HepG2 (cell line): ENCODE results near the gene CENPP. TPM values are rescaled to one million over a fixed set of nuclear protein-coding genes. Genes with fewer than 3 reads are reported as not detected.
A peak's percentile ranks its signal among the peaks of the same experiment; 100 is the strongest.

Experiments used
- ASH2L ChIP-seq: fragments of 300-600, 200-600 bp; sonication (generic); IDR thresholded peaks from 2 replicates; pipeline ENCODE4 v1.7.0; 2017; ENCODE audit warnings: low read depth, mild to moderate bottlenecking, moderate library complexity, mixed read lengths, low read length; ENCODE audit not compliant: insufficient read length
- DNMT1 ChIP-seq: sonication (generic); formaldehyde crosslinking; IDR thresholded peaks from 2 replicates; pipeline ENCODE4 v1.5.1; 2020; ENCODE audit warnings: mild to moderate bottlenecking, missing genetic modification reagents
- IKZF4 ChIP-seq: sonication (generic); formaldehyde crosslinking; IDR thresholded peaks from 2 replicates; pipeline ENCODE4 v1.5.1; 2020; ENCODE audit warnings: borderline replicate concordance, mild to moderate bottlenecking, low read depth, missing genetic modification reagents; ENCODE audit errors: not compliant biosample characterization
- IRF2 ChIP-seq: IDR thresholded peaks from 2 replicates; pipeline ENCODE4 v1.6.1; 2018; ENCODE audit warnings: missing genetic modification reagents, missing compliant biosample characterization
- MAFF ChIP-seq: IDR thresholded peaks from 2 replicates; pipeline ENCODE4 v1.6.1; 2011; ENCODE audit warnings: low read depth, low read length, improper control_type of control experiment
- MED8 ChIP-seq: sonication (generic); formaldehyde crosslinking; IDR thresholded peaks from 2 replicates; pipeline ENCODE4 v1.8.1; 2023; ENCODE audit warnings: mild to moderate bottlenecking, missing genetic modification reagents; ENCODE audit not compliant: insufficient replicate concordance
- MIXL1 ChIP-seq: IDR thresholded peaks from 2 replicates; pipeline ENCODE4 v1.6.1; 2016
- MYC ChIP-seq: sonication (generic); formaldehyde crosslinking; IDR thresholded peaks from 2 replicates; pipeline ENCODE4 v1.9.0; 2021; ENCODE audit warnings: missing genetic modification reagents, borderline replicate concordance
- RARA ChIP-seq: IDR thresholded peaks from 2 replicates; pipeline ENCODE4 v1.6.1; 2016; ENCODE audit warnings: missing genetic modification reagents, missing compliant biosample characterization
- RBM39 ChIP-seq: fragments of 200-400 bp; formaldehyde crosslinking; IDR thresholded peaks from one replicate; pipeline ENCODE4 v1.6.1; 2018; ENCODE audit warnings: antibody characterized with exemption, mild to moderate bottlenecking, low read depth, low read length; ENCODE audit not compliant: poor library complexity, severe bottlenecking
- RNF2 ChIP-seq: fragments of 450-650 bp; conservative IDR thresholded peaks from 2 replicates; pipeline ENCODE4 v1.6.1; 2016; ENCODE audit warnings: low read depth
- SMARCC2 ChIP-seq: fragments of 450-650 bp; IDR thresholded peaks from 2 replicates; pipeline ENCODE4 v1.6.1; 2017; ENCODE audit warnings: antibody characterized with exemption, mild to moderate bottlenecking
- SOX5 ChIP-seq: IDR thresholded peaks from 2 replicates; pipeline ENCODE4 v1.6.1; 2016; ENCODE audit warnings: borderline replicate concordance
- SRY ChIP-seq: sonication (generic); formaldehyde crosslinking; IDR thresholded peaks from 2 replicates; pipeline ENCODE4 v1.8.0; 2022; ENCODE audit warnings: mild to moderate bottlenecking, missing genetic modification reagents
- TAF15 ChIP-seq: fragments of 200-400 bp; formaldehyde crosslinking; IDR thresholded peaks from one replicate; pipeline ENCODE4 v1.6.1; 2018; ENCODE audit warnings: mild to moderate bottlenecking, low read depth, low read length; ENCODE audit not compliant: poor library complexity, severe bottlenecking
- TBP ChIP-seq: sonication (generic); formaldehyde crosslinking; IDR thresholded peaks from 2 replicates; pipeline ENCODE4 v1.5.0; 2020; ENCODE audit warnings: missing genetic modification reagents
- XRCC5 ChIP-seq: fragments of 200-400 bp; formaldehyde crosslinking; optimal IDR thresholded peaks from 2 replicates; pipeline ENCODE3; 2017; ENCODE audit warnings: mild to moderate bottlenecking, low read length
- ZC3H13 ChIP-seq: sonication (generic); formaldehyde crosslinking; IDR thresholded peaks from 2 replicates; pipeline ENCODE4 v1.8.1; 2023; ENCODE audit warnings: mild to moderate bottlenecking, missing genetic modification reagents, moderate library complexity
- ZEB1 ChIP-seq: IDR thresholded peaks from 2 replicates; pipeline ENCODE4 v1.6.1; 2012; ENCODE audit warnings: mild to moderate bottlenecking, low read depth, inconsistent platforms; ENCODE audit not compliant: insufficient replicate concordance
- ZNF225 ChIP-seq: sonication (generic); formaldehyde crosslinking; IDR thresholded peaks from 2 replicates; pipeline ENCODE4 v1.4.0; 2020; ENCODE audit warnings: mild to moderate bottlenecking, missing genetic modification reagents
- ZNF354B ChIP-seq: sonication (generic); formaldehyde crosslinking; IDR thresholded peaks from 2 replicates; pipeline ENCODE4 v1.8.0; 2022; ENCODE audit warnings: mild to moderate bottlenecking, missing genetic modification reagents
- ZNF546 ChIP-seq: sonication (generic); formaldehyde crosslinking; conservative IDR thresholded peaks from 2 replicates; pipeline ENCODE4 v1.8.1; 2023; ENCODE audit warnings: mild to moderate bottlenecking, missing genetic modification reagents
- ZNF562 ChIP-seq: sonication (generic); formaldehyde crosslinking; IDR thresholded peaks from 2 replicates; pipeline ENCODE4 v1.8.0; 2022; ENCODE audit warnings: missing genetic modification reagents, borderline replicate concordance
- ZNF644 ChIP-seq: IDR thresholded peaks from 2 replicates; pipeline ENCODE4 v1.6.1; 2016; ENCODE audit warnings: low read depth
- ZNF652 ChIP-seq: IDR thresholded peaks from 2 replicates; pipeline ENCODE4 v1.6.1; 2016; ENCODE audit warnings: low read depth, borderline replicate concordance
- ZNF670 ChIP-seq: sonication (generic); formaldehyde crosslinking; IDR thresholded peaks from 2 replicates; pipeline ENCODE4 v1.8.0; 2022; ENCODE audit warnings: mild to moderate bottlenecking, missing genetic modification reagents, borderline replicate concordance
- ZNF772 ChIP-seq: sonication (generic); formaldehyde crosslinking; IDR thresholded peaks from 2 replicates; pipeline ENCODE4 v1.5.0; 2020; ENCODE audit warnings: mild to moderate bottlenecking, missing genetic modification reagents
- ZNF850 ChIP-seq: sonication (generic); formaldehyde crosslinking; conservative IDR thresholded peaks from 2 replicates; pipeline ENCODE4 v1.9.0; 2021; ENCODE audit warnings: mild to moderate bottlenecking, missing genetic modification reagents
- polyA plus RNA-seq, 8 experiments: library from polyadenylated mRNA; depleted of rRNA in 3 of 8; stranded (reverse) in 7 of 8; unstranded in 1 of 8; fragments of >200 nt; fragmentation: Illumina TruSeq in 4 of 8; extraction: Trizol in 4 of 8; gene quantifications; 2 replicates each; pipeline versions ENCODE4 v1.2.1 to v1.2.3, GENCODE V29; 2011 to 2016; ENCODE audit warnings: low read depth in 4 of 8, missing spikeins in 1 of 8, mixed read lengths in 1 of 8; ENCODE audit not compliant: insufficient read depth in 1 of 8
- total RNA-seq, 5 experiments: library from RNA; depleted of rRNA; stranded (reverse); fragments of >200 nt; fragmentation: Illumina TruSeq; extraction: Trizol; gene quantifications; 2 replicates each; pipeline ENCODE4 v1.2.3, GENCODE V29; 2016; ENCODE audit warnings: low read depth in 1 of 5
- TF ChIP-seq, protein P1 (sequence below): sonication (generic); formaldehyde crosslinking; IDR thresholded peaks from 2 replicates; pipeline ENCODE4 v1.5.1; 2020; ENCODE audit warnings: missing genetic modification reagents, mild to moderate bottlenecking, borderline replicate concordance
- TF ChIP-seq, protein P2 (sequence below): fragments of 450-650 bp; IDR thresholded peaks from 2 replicates; pipeline ENCODE4 v1.6.1; 2017

Gene CENPP
- total and polyA plus RNA-seq, 2 of the 13 experiments (the other 11 are each of a cell fraction or from before 2014, with no cell fraction given): 2.0 to 11.4 TPM

DNA sequence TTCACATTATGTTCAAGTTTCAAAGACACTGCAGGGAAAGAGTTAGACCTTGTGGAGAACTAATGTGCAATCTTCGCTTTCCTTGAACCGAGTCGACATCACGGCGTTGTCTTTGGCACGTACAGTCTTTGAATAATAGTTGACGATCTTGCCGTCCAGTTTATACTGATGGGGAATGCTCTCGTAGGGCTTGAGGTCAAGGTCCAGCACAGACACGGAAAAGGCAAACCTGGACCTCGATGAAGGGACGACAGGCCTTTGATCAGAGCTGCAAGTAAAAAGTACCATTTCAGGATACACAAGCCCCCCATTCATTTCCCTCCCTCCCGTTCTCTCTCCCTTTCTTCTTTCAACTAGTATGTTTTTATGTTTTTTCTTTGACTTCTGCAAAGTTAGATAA lies 290.0 kb downstream of the CENPP start (continued):
- TF ChIP-seq ZNF562 (no peak), IRF2 (no peak), ZNF644 (CRISPR knock-in tag) (no peak), MAFF (no peak), ZNF546 (CRISPR knock-in tag) (no peak), RBM39 (no peak), ASH2L (no peak), ZNF225 (CRISPR knock-in tag) (no peak), MED8 (CRISPR knock-in tag) (no peak), MYC (CRISPR knock-in tag) (no peak), TAF15 (no peak), ZNF850 (CRISPR knock-in tag) (no peak), DNMT1 (CRISPR knock-in tag) (no peak), ZNF772 (CRISPR knock-in tag) (0 out of 2 replicates have a peak, but pooled peaks have one; percentile 36), SMARCC2 (no peak), XRCC5 (no peak), SRY (no peak), ZNF652 (CRISPR knock-in tag) (no peak), RARA (CRISPR knock-in tag) (peak; percentile 53; the same call in 1 of the 2 replicates), ZNF354B (CRISPR knock-in tag) (no peak), ZC3H13 (no peak), TBP (CRISPR knock-in tag) (no peak), MIXL1 (CRISPR knock-in tag) (no peak), SOX5 (CRISPR knock-in tag) (peak; percentile 20; the same call in 1 of the 2 replicates), ZNF670 (CRISPR knock-in tag) (no peak), ZEB1 (no peak), RNF2 (no peak), IKZF4 (CRISPR knock-in tag) (no peak)
- TF ChIP-seq, protein P1, sequence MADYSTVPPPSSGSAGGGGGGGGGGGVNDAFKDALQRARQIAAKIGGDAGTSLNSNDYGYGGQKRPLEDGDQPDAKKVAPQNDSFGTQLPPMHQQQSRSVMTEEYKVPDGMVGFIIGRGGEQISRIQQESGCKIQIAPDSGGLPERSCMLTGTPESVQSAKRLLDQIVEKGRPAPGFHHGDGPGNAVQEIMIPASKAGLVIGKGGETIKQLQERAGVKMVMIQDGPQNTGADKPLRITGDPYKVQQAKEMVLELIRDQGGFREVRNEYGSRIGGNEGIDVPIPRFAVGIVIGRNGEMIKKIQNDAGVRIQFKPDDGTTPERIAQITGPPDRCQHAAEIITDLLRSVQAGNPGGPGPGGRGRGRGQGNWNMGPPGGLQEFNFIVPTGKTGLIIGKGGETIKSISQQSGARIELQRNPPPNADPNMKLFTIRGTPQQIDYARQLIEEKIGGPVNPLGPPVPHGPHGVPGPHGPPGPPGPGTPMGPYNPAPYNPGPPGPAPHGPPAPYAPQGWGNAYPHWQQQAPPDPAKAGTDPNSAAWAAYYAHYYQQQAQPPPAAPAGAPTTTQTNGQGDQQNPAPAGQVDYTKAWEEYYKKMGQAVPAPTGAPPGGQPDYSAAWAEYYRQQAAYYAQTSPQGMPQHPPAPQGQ (CRISPR knock-in tag): no peak
- TF ChIP-seq, protein P2, sequence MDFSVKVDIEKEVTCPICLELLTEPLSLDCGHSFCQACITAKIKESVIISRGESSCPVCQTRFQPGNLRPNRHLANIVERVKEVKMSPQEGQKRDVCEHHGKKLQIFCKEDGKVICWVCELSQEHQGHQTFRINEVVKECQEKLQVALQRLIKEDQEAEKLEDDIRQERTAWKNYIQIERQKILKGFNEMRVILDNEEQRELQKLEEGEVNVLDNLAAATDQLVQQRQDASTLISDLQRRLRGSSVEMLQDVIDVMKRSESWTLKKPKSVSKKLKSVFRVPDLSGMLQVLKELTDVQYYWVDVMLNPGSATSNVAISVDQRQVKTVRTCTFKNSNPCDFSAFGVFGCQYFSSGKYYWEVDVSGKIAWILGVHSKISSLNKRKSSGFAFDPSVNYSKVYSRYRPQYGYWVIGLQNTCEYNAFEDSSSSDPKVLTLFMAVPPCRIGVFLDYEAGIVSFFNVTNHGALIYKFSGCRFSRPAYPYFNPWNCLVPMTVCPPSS: no peak
